ENCODE measurements around the gene SELPLG.
"Not testable (repeated sequence)": the region's sequence is repeated elsewhere in the genome, so short reads cannot be mapped to it uniquely, and the experiment has no call there.

The SELPLG gene

GRCh38 chr12:108602976-108603704 is 30.6 kb downstream of the SELPLG start:
- DNase-seq: no peak

- no peak for DNase-seq
Observed at GRCh38 chr12:108602209-108602705, 31.4 kb downstream of the SELPLG start.

- DNase-seq: no peak
Observed at GRCh38 chr12:108600702-108601007, 33.0 kb downstream of the SELPLG start.

GRCh38 chr12:108599948-108600701 is 33.6 kb downstream of the SELPLG start:
- DNase-seq: no peak

- DNase-seq: no peak
Observed at GRCh38 chr12:108599541-108599940, 34.2 kb downstream of the SELPLG start.

- no peak for DNase-seq
Observed at GRCh38 chr12:108598553-108599250, 35.0 kb downstream of the SELPLG start.

GRCh38 chr12:108597559-108598471 is 35.9 kb downstream of the SELPLG start, which contains the start of gene TMEM119:
Gene TMEM119, minus strand, starts transcription at chr12:108598084. Its CDS starts 5,701 bp downstream, at chr12:108592383.
- DNase-seq: no peak

- no peak for DNase-seq
Observed at GRCh38 chr12:108596854-108597558, 36.7 kb downstream of the SELPLG start.

- DNase-seq: no peak
Observed at GRCh38 chr12:108595711-108596647, 37.7 kb downstream of the SELPLG start.

- DNase-seq: no peak
Observed at GRCh38 chr12:108594960-108595710, 38.6 kb downstream of the SELPLG start.

GRCh38 chr12:108594323-108594903 is 39.3 kb downstream of the SELPLG start:
- DNase-seq: no peak

- DNase-seq: no peak
Observed at GRCh38 chr12:108592033-108592909, 41.4 kb downstream of the SELPLG start.

- DNase-seq: no peak
Observed at GRCh38 chr12:108591267-108591980, 42.3 kb downstream of the SELPLG start.

- DNase-seq: not testable (repeated sequence)
Observed at GRCh38 chr12:108590463-108590862, 43.2 kb downstream of the SELPLG start.

GRCh38 chr12:108589840-108590229 is 43.9 kb downstream of the SELPLG start:
- no peak for DNase-seq

- DNase-seq: no peak
Observed at GRCh38 chr12:108589028-108589839, 44.5 kb downstream of the SELPLG start.

- no peak for DNase-seq
Observed at GRCh38 chr12:108587826-108588225, 45.9 kb downstream of the SELPLG start.

All from CD4-positive, alpha-beta T cell treated with Interleukin-10 for 1 hour (primary cell).